T follicular helper cell (primary cell): ENCODE results near the gene DOC2A.
"Not testable (repeated sequence)": the region's sequence is repeated elsewhere in the genome, so short reads cannot be mapped to it uniquely, and the experiment has no call there.

Experiments used
- DNase-seq: peaks from one replicate; pipeline ENCODE4 v3.0.0-alpha.2; 2020; ENCODE audit warnings: low read depth

DOC2A gene

GRCh38 chr16:30027588-30028437 is 17.0 kb upstream of the DOC2A start:
- no peak for DNase-seq

- no peak for DNase-seq
Measured at GRCh38 chr16:30026449-30026848, 15.6 kb upstream of the DOC2A start.

- DNase-seq = no peak
Measured at GRCh38 chr16:30025574-30025973, 14.7 kb upstream of the DOC2A start.

GRCh38 chr16:30025156-30025555 is 14.3 kb upstream of the DOC2A start:
- DNase-seq = no peak

GRCh38 chr16:30024451-30024850 is 13.6 kb upstream of the DOC2A start:
- DNase-seq = no peak

GRCh38 chr16:30023586-30023985 is 12.8 kb upstream of the DOC2A start:
- no peak for DNase-seq

- DNase-seq = no peak
Measured at GRCh38 chr16:30022887-30023286, 12.1 kb upstream of the DOC2A start, which contains the start of gene C16orf92. C16orf92 (plus strand) TSS chr16:30023198; CDS start chr16:30023341, 143 bp downstream.

- no peak for DNase-seq
Measured at GRCh38 chr16:30018731-30019158, 7.9 kb upstream of the DOC2A start.

GRCh38 chr16:30017937-30018336 is 7.1 kb upstream of the DOC2A start:
- not testable (repeated sequence) for DNase-seq

- no peak for DNase-seq
Measured at GRCh38 chr16:30017277-30017656, 6.4 kb upstream of the DOC2A start.

- DNase-seq = no peak
Measured at GRCh38 chr16:30016555-30017276, 5.9 kb upstream of the DOC2A start.

GRCh38 chr16:30015450-30015849 is 4.6 kb upstream of the DOC2A start:
- not testable (repeated sequence) for DNase-seq

- DNase-seq = not testable (repeated sequence)
Measured at GRCh38 chr16:30012598-30012997, 1.8 kb upstream of the DOC2A start.

- DNase-seq = no peak
Measured at GRCh38 chr16:30011714-30012504, 1.1 kb upstream of the DOC2A start.

GRCh38 chr16:30009990-30010843 is 610 bp downstream of the DOC2A start:
- no peak for DNase-seq

- no peak for DNase-seq
Measured at GRCh38 chr16:30009085-30009862, 1.6 kb downstream of the DOC2A start.

GRCh38 chr16:30007378-30007895 is 3.4 kb downstream of the DOC2A start:
- no peak for DNase-seq

- DNase-seq = no peak
Measured at GRCh38 chr16:30006659-30007377, 4.0 kb downstream of the DOC2A start.

GRCh38 chr16:30006095-30006473 is 4.7 kb downstream of the DOC2A start:
- DNase-seq = no peak
